ENCODE measurements around the gene ZNF525.

- no peak for TF ChIP-seq EP300 (conservative IDR thresholded peaks at IDR 0.05; ENCODE audit: poor library complexity, severe bottlenecking)
- TF ChIP-seq CTCF (IDR thresholded peaks at IDR 0.05; ENCODE audit: poor library complexity, severe bottlenecking), result no peak
- no peak for TF ChIP-seq TAF1 (IDR thresholded peaks at IDR 0.05; ENCODE audit: low read depth)
- TF ChIP-seq POLR2AphosphoS5 (IDR thresholded peaks at IDR 0.05), result no peak
- no peak for TF ChIP-seq REST (IDR thresholded peaks at IDR 0.05; ENCODE audit: borderline replicate concordance)
- TF ChIP-seq MXI1 (conservative IDR thresholded peaks at IDR 0.05; ENCODE audit: poor library complexity, severe bottlenecking), result no peak
- no peak for TF ChIP-seq RAD21 (conservative IDR thresholded peaks at IDR 0.05)
- no peak for TF ChIP-seq EZH2 (IDR thresholded peaks at IDR 0.05; ENCODE audit: borderline replicate concordance, insufficient read depth, low read length, poor library complexity, severe bottlenecking)
- TF ChIP-seq SMC3 (conservative IDR thresholded peaks at IDR 0.05; ENCODE audit: poor library complexity), result no peak
Observed at GRCh38 chr19:53333066-53333462, 32.4 kb upstream of the ZNF525 start.

Data from neural cell (in vitro differentiated cells).